ENCODE measurements around the gene TRIM3. TPM values are rescaled to one million over a fixed set of nuclear protein-coding genes. Genes with fewer than 3 reads are reported as not detected.

The TRIM3 gene
- total RNA-seq, 5 donors from 2014 or later (not counting 1 experiment from before 2014, with no cell fraction given): 16.9 to 29.8 (median 24.1) TPM

GRCh38 chr11:6482441-6482840 lies 8.7 kb upstream of the TRIM3 start:
- Histone ChIP-seq H3K4me3 (ENCODE audit: control insufficient read depth in 1 of 2, extremely low read depth in 1 of 2, low read length in 1 of 2) (peak overlapping the region; percentile 90 to 94), H3K4me1 (ENCODE audit: control insufficient read depth in 1 of 2, extremely low read depth in 1 of 2, insufficient read depth in 2 of 2, low read length in 2 of 2) (peaks cover 18 to 26% of the 10 kb centered on the region in 2 experiments), H3K9me3 (no peaks in the 10 kb centered on the region), H3K27me3 (replicated peaks in 1 of 2; ENCODE audit: control insufficient read depth in 2 of 2, extremely low read depth in 1 of 2, insufficient read depth in 2 of 2, low read length in 1 of 2) (no peaks in the 10 kb centered on the region), H3K27ac (ENCODE audit: low read length) (peak overlapping the region; percentile 97), H3K36me3 (ENCODE audit: control insufficient read depth in 2 of 2, extremely low read depth in 1 of 2, insufficient read depth in 1 of 2, low read length in 1 of 2) (peaks cover 25 to 65% of the 10 kb centered on the region in 2 donors)
- 83% methylated on average over 1 of the region's 4 CpGs for WGBS (ENCODE audit: insufficient coverage)
- no peak for ATAC-seq (replicated peaks in 1 of 4)
- no peak for DNase-seq
- Mint-ChIP-seq H3K9me3 (no peaks in the 10 kb centered on the region), H3K36me3 (peaks cover 25% of the 10 kb centered on the region), H3K4me3 (peak overlapping the region; percentile 92 to 96 (median 96)), H3K27ac (peak overlapping the region; percentile 29 to 75), H3K4me1 (peaks cover 43 to 46% (median 45%) of the 10 kb centered on the region in 3 donors), H3K27me3 (no peaks in the 10 kb centered on the region)
- CTCF ChIA-PET: interaction anchor here (0.8 to 2.8 kb wide), 3 partner anchors 39 to 104 kb away, joined by 3 to 16 read pairs (median 3); no protein-coding TSS in a partner anchor
- POLR2A ChIA-PET: interaction anchor here in 1 of 2 donors (0.7 to 1.8 kb wide), 2 partner anchors 92 to 170 kb away, joined by 3 to 15 read pairs; partner anchors contain the start of gene SMPD1

- 11% methylated on average over 11 of the region's 13 CpGs for WGBS (ENCODE audit: insufficient coverage)
- H3K4me1 Mint-ChIP-seq: peaks cover 43 to 46% (median 45%) of the 10 kb centered on the region in 3 donors
- peak overlapping the region; percentile 92 to 96 (median 96) for H3K4me3 Mint-ChIP-seq
- Histone ChIP-seq H3K27ac (ENCODE audit: low read length) (peak overlapping the region; percentile 97), H3K4me1 (ENCODE audit: control insufficient read depth in 1 of 2, extremely low read depth in 1 of 2, insufficient read depth in 2 of 2, low read length in 2 of 2) (peaks cover 18 to 26% of the 10 kb centered on the region in 2 experiments), H3K4me3 (ENCODE audit: control insufficient read depth in 1 of 2, extremely low read depth in 1 of 2, low read length in 1 of 2) (peak overlapping the region; percentile 90 to 94), H3K9me3 (no peaks in the 10 kb centered on the region), H3K27me3 (replicated peaks in 1 of 2; ENCODE audit: control insufficient read depth in 2 of 2, extremely low read depth in 1 of 2, insufficient read depth in 2 of 2, low read length in 1 of 2) (no peaks in the 10 kb centered on the region), H3K36me3 (ENCODE audit: control insufficient read depth in 2 of 2, extremely low read depth in 1 of 2, insufficient read depth in 1 of 2, low read length in 1 of 2) (peaks cover 27 to 63% of the 10 kb centered on the region in 2 donors)
- ChIA-PET POLR2A (interaction anchor here (0.9 to 1.8 kb wide), 9 partner anchors 12 to 1505 kb away, joined by 3 to 15 read pairs (median 3); partner anchors contain the start of genes EIF3F (in 1 of the 2), SMPD1 (in 1 of the 2) and TPP1 (in 1 of the 2)), CTCF (interaction anchor here (0.8 to 2.8 kb wide), 6 partner anchors 39 to 201 kb away, joined by 3 to 16 read pairs (median 4); partner anchors contain the start of genes MRPL17 (in 1 of the 2) and TPP1 (in 1 of the 2))
- H3K27me3 Mint-ChIP-seq: no peaks in the 10 kb centered on the region
- H3K36me3 Mint-ChIP-seq: peaks cover 25% of the 10 kb centered on the region
- peak in 3 of 35 experiments; percentile 4 to 11 (median 9) for DNase-seq
- peak in 2 of 4 experiments; percentile 1 to 3 for ATAC-seq (replicated peaks in 1 of 4)
- H3K9me3 Mint-ChIP-seq: no peaks in the 10 kb centered on the region
- H3K27ac Mint-ChIP-seq: peak overlapping the region; percentile 97 to 98
Measured at GRCh38 chr11:6481924-6482275, 8.2 kb upstream of the TRIM3 start.

GRCh38 chr11:6481012-6481923 lies 7.5 kb upstream of the TRIM3 start, which contains the start of the genes ARFIP2 and TIMM10B:
ARFIP2 (minus strand) TSS chr11:6481331; CDS start chr11:6480421, 910 bp downstream.
TIMM10B (plus strand) TSS chr11:6481501; CDS start chr11:6481517, 16 bp downstream.
- POLR2A ChIA-PET: interaction anchor here (0.7 to 1.8 kb wide), 13 partner anchors 9 to 1506 kb away, joined by 3 to 15 read pairs (median 3); partner anchors contain the start of genes EIF3F (in 1 of the 2), SMPD1 (in 1 of the 2) and TPP1 (in 1 of the 2)
- no peaks in the 10 kb centered on the region for H3K27me3 Mint-ChIP-seq
- no peaks in the 10 kb centered on the region for H3K9me3 Mint-ChIP-seq
- DNase-seq (peak; percentile 82 to 99 (median 97)), ATAC-seq (replicated peaks in 1 of 4) (peak; percentile 95 to 98 (median 98))
- under 1% methylated on average over 59 of the region's 66 CpGs for WGBS (ENCODE audit: insufficient coverage)
- H3K27me3 ChIP-seq (replicated peaks in 1 of 2; ENCODE audit: control insufficient read depth in 2 of 2, extremely low read depth in 1 of 2, insufficient read depth in 2 of 2, low read length in 1 of 2): no peaks in the 10 kb centered on the region
- H3K4me3 ChIP-seq (ENCODE audit: control insufficient read depth in 1 of 2, extremely low read depth in 1 of 2, low read length in 1 of 2): peak within 1 kb of the TSS; percentile 90 to 94
- H3K36me3 ChIP-seq (ENCODE audit: control insufficient read depth in 2 of 2, extremely low read depth in 1 of 2, insufficient read depth in 1 of 2, low read length in 1 of 2): peaks cover 27 to 60% of the 10 kb centered on the region in 2 donors
- peak within 1 kb of the TSS; percentile 97 to 98 for H3K27ac Mint-ChIP-seq
- peaks cover 27% of the 10 kb centered on the region for H3K36me3 Mint-ChIP-seq
- peaks cover 43 to 46% (median 45%) of the 10 kb centered on the region in 3 donors for H3K4me1 Mint-ChIP-seq
- CTCF ChIA-PET: interaction anchor here (0.5 to 2.8 kb wide), 9 partner anchors 38 to 270 kb away, joined by 3 to 16 read pairs (median 4); partner anchors contain the start of genes MRPL17 (in 1 of the 2) and TPP1 (in 1 of the 2)
- H3K4me3 Mint-ChIP-seq: peak within 1 kb of the TSS; percentile 92 to 96 (median 96)
- peak within 1 kb of the TSS; percentile 97 for H3K27ac ChIP-seq (ENCODE audit: low read length)
- no peaks in the 10 kb centered on the region for H3K9me3 ChIP-seq
- H3K4me1 ChIP-seq (ENCODE audit: control insufficient read depth in 1 of 2, extremely low read depth in 1 of 2, insufficient read depth in 2 of 2, low read length in 2 of 2): peaks cover 18 to 26% of the 10 kb centered on the region in 2 experiments

- Mint-ChIP-seq H3K4me3 (peak overlapping the region; percentile 92 to 96 (median 96)), H3K36me3 (peaks cover 27% of the 10 kb centered on the region), H3K27ac (peak overlapping the region; percentile 97 to 98), H3K4me1 (peaks cover 43 to 46% (median 45%) of the 10 kb centered on the region in 3 donors), H3K27me3 (no peaks in the 10 kb centered on the region), H3K9me3 (no peaks in the 10 kb centered on the region)
- ChIA-PET CTCF (no interaction called here), POLR2A (no interaction called here)
- H3K27ac ChIP-seq (ENCODE audit: low read length): peak overlapping the region; percentile 97
- 85% methylated on average over 3 of the region's 9 CpGs for WGBS (ENCODE audit: insufficient coverage)
- peaks cover 18 to 26% of the 10 kb centered on the region in 2 experiments for H3K4me1 ChIP-seq (ENCODE audit: control insufficient read depth in 1 of 2, extremely low read depth in 1 of 2, insufficient read depth in 2 of 2, low read length in 2 of 2)
- peak overlapping the region; percentile 90 to 94 for H3K4me3 ChIP-seq (ENCODE audit: control insufficient read depth in 1 of 2, extremely low read depth in 1 of 2, low read length in 1 of 2)
- no peak for DNase-seq
- no peaks in the 10 kb centered on the region for H3K27me3 ChIP-seq (replicated peaks in 1 of 2; ENCODE audit: control insufficient read depth in 2 of 2, extremely low read depth in 1 of 2, insufficient read depth in 2 of 2, low read length in 1 of 2)
- H3K36me3 ChIP-seq (ENCODE audit: control insufficient read depth in 2 of 2, extremely low read depth in 1 of 2, insufficient read depth in 1 of 2, low read length in 1 of 2): peaks cover 27 to 52% of the 10 kb centered on the region in 2 donors
- H3K9me3 ChIP-seq: no peaks in the 10 kb centered on the region
- ATAC-seq (replicated peaks in 1 of 4): no peak
Measured at GRCh38 chr11:6480299-6480914, 6.7 kb upstream of the TRIM3 start.

- peak overlapping the region in 1 of 2 donors; percentile 34 for H3K27ac Mint-ChIP-seq
Measured at GRCh38 chr11:6476571-6476970, 2.8 kb upstream of the TRIM3 start.

More at GRCh38 chr11:6476571-6476970, 2.8 kb upstream of the TRIM3 start:
- H3K9me3 ChIP-seq: no peaks in the 10 kb centered on the region
- H3K27me3 ChIP-seq (replicated peaks in 1 of 2; ENCODE audit: control insufficient read depth in 2 of 2, extremely low read depth in 1 of 2, insufficient read depth in 2 of 2, low read length in 1 of 2): no peaks in the 10 kb centered on the region
- 95% methylated on average over 2 of the region's 4 CpGs for WGBS (ENCODE audit: insufficient coverage)
- ChIA-PET CTCF (interaction anchor here (0.9 to 2.9 kb wide), 3 partner anchors 33 to 97 kb away, joined by 3 to 10 read pairs (median 3); no protein-coding TSS in a partner anchor), POLR2A (interaction anchor here (0.6 to 0.8 kb wide), 2 partner anchors 48 to 86 kb away, joined by 4 to 16 read pairs; partner anchors contain the start of gene SMPD1 (in 1 of the 2))
- Mint-ChIP-seq H3K27me3 (no peaks in the 10 kb centered on the region), H3K36me3 (peaks cover 12% of the 10 kb centered on the region), H3K4me1 (peaks cover 41 to 46% (median 44%) of the 10 kb centered on the region in 3 donors), H3K4me3 (no peak overlapping the region), H3K9me3 (no peaks in the 10 kb centered on the region)
- H3K27ac ChIP-seq (ENCODE audit: low read length): no peak overlapping the region
- peaks cover 17 to 30% of the 10 kb centered on the region in 2 experiments for H3K4me1 ChIP-seq (ENCODE audit: control insufficient read depth in 1 of 2, extremely low read depth in 1 of 2, insufficient read depth in 2 of 2, low read length in 2 of 2)
- DNase-seq (no peak), ATAC-seq (replicated peaks in 1 of 4) (no peak)
- no peak overlapping the region for H3K4me3 ChIP-seq (ENCODE audit: control insufficient read depth in 1 of 2, extremely low read depth in 1 of 2, low read length in 1 of 2)
- H3K36me3 ChIP-seq (ENCODE audit: control insufficient read depth in 2 of 2, extremely low read depth in 1 of 2, insufficient read depth in 1 of 2, low read length in 1 of 2): peaks cover 17 to 24% of the 10 kb centered on the region in 2 donors
